ENCODE results near the gene MAGI1. TPM values are rescaled to one million over a fixed set of nuclear protein-coding genes. Genes with fewer than 3 reads are reported as not detected.
A peak's percentile ranks its signal among the peaks of the same experiment; 100 is the strongest.

MAGI1 gene
- total RNA-seq, 1 experiment from 2014 or later: 0.88 TPM

GRCh38 chr3:65596029-65596300 is 442.8 kb downstream of the MAGI1 start:
- no peak for DNase-seq (ENCODE audit: low read depth)
- in situ Hi-C loops (cut with HindIII; ENCODE audit: low pct_unique_long_range_greater_than_20kb, low sequenced_read_pairs): no loop called here

GRCh38 chr3:65595222-65596028 is 443.3 kb downstream of the MAGI1 start:
- in situ Hi-C loops (cut with HindIII; ENCODE audit: low pct_unique_long_range_greater_than_20kb, low sequenced_read_pairs): no loop called here

GRCh38 chr3:65593780-65594752 is 444.7 kb downstream of the MAGI1 start:
- no peak for DNase-seq (ENCODE audit: low read depth)
- in situ Hi-C loops (cut with HindIII; ENCODE audit: low pct_unique_long_range_greater_than_20kb, low sequenced_read_pairs): no loop called here

More at GRCh38 chr3:65595222-65596028, 443.3 kb downstream of the MAGI1 start:
- DNase-seq (ENCODE audit: low read depth): no peak

- no peak for DNase-seq (ENCODE audit: low read depth)
- in situ Hi-C loops (cut with HindIII; ENCODE audit: low pct_unique_long_range_greater_than_20kb, low sequenced_read_pairs): no loop called here
These were observed 447.4 kb downstream of the MAGI1 start for GRCh38 chr3:65591313-65591712.

GRCh38 chr3:65588884-65589283 is 449.8 kb downstream of the MAGI1 start:
- DNase-seq (ENCODE audit: low read depth): no peak
- in situ Hi-C loops (cut with HindIII; ENCODE audit: low pct_unique_long_range_greater_than_20kb, low sequenced_read_pairs): no loop called here

GRCh38 chr3:65587650-65588439 is 450.9 kb downstream of the MAGI1 start:
- in situ Hi-C loops (cut with HindIII; ENCODE audit: low pct_unique_long_range_greater_than_20kb, low sequenced_read_pairs): no loop called here
- no peak for DNase-seq (ENCODE audit: low read depth)

- in situ Hi-C loops (cut with HindIII; ENCODE audit: low pct_unique_long_range_greater_than_20kb, low sequenced_read_pairs): no loop called here
- DNase-seq (ENCODE audit: low read depth): no peak
These were observed 453.8 kb downstream of the MAGI1 start for GRCh38 chr3:65584913-65585312.

- in situ Hi-C loops (cut with HindIII; ENCODE audit: low pct_unique_long_range_greater_than_20kb, low sequenced_read_pairs): no loop called here
- DNase-seq (ENCODE audit: low read depth): no peak
These were observed 454.7 kb downstream of the MAGI1 start for GRCh38 chr3:65584002-65584401.

- DNase-seq (ENCODE audit: low read depth): no peak
- in situ Hi-C loops (cut with HindIII; ENCODE audit: low pct_unique_long_range_greater_than_20kb, low sequenced_read_pairs): no loop called here
These were observed 455.5 kb downstream of the MAGI1 start for GRCh38 chr3:65583188-65583587.

GRCh38 chr3:65582012-65582717 is 456.6 kb downstream of the MAGI1 start:
- DNase-seq (ENCODE audit: low read depth): no peak
- in situ Hi-C loops (cut with HindIII; ENCODE audit: low pct_unique_long_range_greater_than_20kb, low sequenced_read_pairs): no loop called here

- in situ Hi-C loops (cut with HindIII; ENCODE audit: low pct_unique_long_range_greater_than_20kb, low sequenced_read_pairs): no loop called here
These were observed 457.4 kb downstream of the MAGI1 start for GRCh38 chr3:65581313-65581712.

GRCh38 chr3:65578861-65579260 is 459.9 kb downstream of the MAGI1 start:
- in situ Hi-C loops (cut with HindIII; ENCODE audit: low pct_unique_long_range_greater_than_20kb, low sequenced_read_pairs): no loop called here

More at GRCh38 chr3:65581313-65581712, 457.4 kb downstream of the MAGI1 start:
- no peak for DNase-seq (ENCODE audit: low read depth)

GRCh38 chr3:65577843-65578430 is 460.8 kb downstream of the MAGI1 start:
- no peak for DNase-seq (ENCODE audit: low read depth)
- in situ Hi-C loops (cut with HindIII; ENCODE audit: low pct_unique_long_range_greater_than_20kb, low sequenced_read_pairs): no loop called here

More at GRCh38 chr3:65578861-65579260, 459.9 kb downstream of the MAGI1 start:
- no peak for DNase-seq (ENCODE audit: low read depth)

- no peak for DNase-seq (ENCODE audit: low read depth)
- in situ Hi-C loops (cut with HindIII; ENCODE audit: low pct_unique_long_range_greater_than_20kb, low sequenced_read_pairs): no loop called here
These were observed 461.8 kb downstream of the MAGI1 start for GRCh38 chr3:65576966-65577365.

GRCh38 chr3:65576228-65576627 is 462.5 kb downstream of the MAGI1 start:
- DNase-seq (ENCODE audit: low read depth): no peak
- in situ Hi-C loops (cut with HindIII; ENCODE audit: low pct_unique_long_range_greater_than_20kb, low sequenced_read_pairs): no loop called here

- peak; percentile 35 for DNase-seq (ENCODE audit: low read depth)
These were observed 463.3 kb downstream of the MAGI1 start for GRCh38 chr3:65575376-65575840.

GRCh38 chr3:65573548-65574116 is 465.1 kb downstream of the MAGI1 start:
- in situ Hi-C loops (cut with HindIII; ENCODE audit: low pct_unique_long_range_greater_than_20kb, low sequenced_read_pairs): no loop called here
- no peak for DNase-seq (ENCODE audit: low read depth)

More at GRCh38 chr3:65575376-65575840, 463.3 kb downstream of the MAGI1 start:
- in situ Hi-C loops (cut with HindIII; ENCODE audit: low pct_unique_long_range_greater_than_20kb, low sequenced_read_pairs): no loop called here
